ENCODE results near the gene SDK1.

The SDK1 gene

GRCh38 chr7:3710531-3710930 lies 409.5 kb downstream of the SDK1 start:
- no peak overlapping the region for H2AFZ ChIP-seq (ENCODE audit: low read depth, low read length)
- H3K36me3 ChIP-seq (ENCODE audit: insufficient read depth, low read length), result no peaks in the 10 kb centered on the region
- ATAC-seq (ENCODE audit: insufficient read depth, low read depth) (no peak), DNase-seq (no peak)
- no peak overlapping the region for H3K4me3 ChIP-seq (ENCODE audit: low read depth in 1 of 2, low read length in 2 of 2)
- H3K27ac ChIP-seq (ENCODE audit: low read length), result no peak overlapping the region
- no peaks in the 10 kb centered on the region for H3K79me2 ChIP-seq (ENCODE audit: insufficient read depth, low read length)
- no peak for TF ChIP-seq CTCF (IDR thresholded peaks at IDR 0.05; ENCODE audit: borderline replicate concordance, extremely low read depth, low read length, poor library complexity, severe bottlenecking)
- no peak for TF ChIP-seq EZH2 (IDR thresholded peaks at IDR 0.05; ENCODE audit: borderline replicate concordance, low read depth, low read length, severe bottlenecking)
- H3K9me3 ChIP-seq (ENCODE audit: insufficient read depth, low read length, severe bottlenecking), result no peaks in the 10 kb centered on the region
- no peak overlapping the region for H3K4me2 ChIP-seq (ENCODE audit: insufficient read depth, low read length)
- peaks cover 20% of the 10 kb centered on the region for H3K27me3 ChIP-seq (ENCODE audit: insufficient read depth, low read length, poor library complexity)
- no peak overlapping the region for H3K9ac ChIP-seq (ENCODE audit: low read depth, low read length)
- H3K4me1 ChIP-seq (ENCODE audit: insufficient read depth, low read length), result no peaks in the 10 kb centered on the region
- H4K20me1 ChIP-seq (ENCODE audit: insufficient read depth, low read length), result no peaks in the 10 kb centered on the region; the same call in 1 of the 2 replicates

- Histone ChIP-seq H3K4me1 (ENCODE audit: insufficient read depth, low read length) (no peaks in the 10 kb centered on the region), H3K27me3 (ENCODE audit: insufficient read depth, low read length, poor library complexity) (peaks cover 20% of the 10 kb centered on the region), H3K4me3 (ENCODE audit: low read depth in 1 of 2, low read length in 2 of 2) (no peak overlapping the region), H3K4me2 (ENCODE audit: insufficient read depth, low read length) (no peak overlapping the region), H2AFZ (ENCODE audit: low read depth, low read length) (no peak overlapping the region), H3K79me2 (ENCODE audit: insufficient read depth, low read length) (no peaks in the 10 kb centered on the region), H3K36me3 (ENCODE audit: insufficient read depth, low read length) (no peaks in the 10 kb centered on the region), H3K27ac (ENCODE audit: low read length) (no peak overlapping the region), H3K9me3 (ENCODE audit: insufficient read depth, low read length, severe bottlenecking) (no peaks in the 10 kb centered on the region), H4K20me1 (ENCODE audit: insufficient read depth, low read length) (no peaks in the 10 kb centered on the region; the same call in 1 of the 2 replicates), H3K9ac (ENCODE audit: low read depth, low read length) (no peak overlapping the region)
- ATAC-seq (ENCODE audit: insufficient read depth, low read depth) (no peak), DNase-seq (no peak)
- TF ChIP-seq EZH2 (IDR thresholded peaks at IDR 0.05; ENCODE audit: borderline replicate concordance, low read depth, low read length, severe bottlenecking) (no peak), CTCF (IDR thresholded peaks at IDR 0.05; ENCODE audit: borderline replicate concordance, extremely low read depth, low read length, poor library complexity, severe bottlenecking) (no peak)
Observed at GRCh38 chr7:3712841-3713240, 411.8 kb downstream of the SDK1 start.

GRCh38 chr7:3721422-3721821 lies 420.4 kb downstream of the SDK1 start:
- no peak overlapping the region for H3K9ac ChIP-seq (ENCODE audit: low read depth, low read length)
- no peak overlapping the region for H3K27ac ChIP-seq (ENCODE audit: low read length)
- DNase-seq, result no peak
- no peaks in the 10 kb centered on the region for H4K20me1 ChIP-seq (ENCODE audit: insufficient read depth, low read length)
- no peak for TF ChIP-seq CTCF (IDR thresholded peaks at IDR 0.05; ENCODE audit: borderline replicate concordance, extremely low read depth, low read length, poor library complexity, severe bottlenecking)
- no peak for TF ChIP-seq EZH2 (IDR thresholded peaks at IDR 0.05; ENCODE audit: borderline replicate concordance, low read depth, low read length, severe bottlenecking)
- H3K9me3 ChIP-seq (ENCODE audit: insufficient read depth, low read length, severe bottlenecking), result no peaks in the 10 kb centered on the region
- no peak overlapping the region for H3K4me3 ChIP-seq (ENCODE audit: low read depth in 1 of 2, low read length in 2 of 2)
- H2AFZ ChIP-seq (ENCODE audit: low read depth, low read length), result no peak overlapping the region
- no peaks in the 10 kb centered on the region for H3K36me3 ChIP-seq (ENCODE audit: insufficient read depth, low read length)
- no peak overlapping the region for H3K4me2 ChIP-seq (ENCODE audit: insufficient read depth, low read length)
- no peaks in the 10 kb centered on the region for H3K79me2 ChIP-seq (ENCODE audit: insufficient read depth, low read length)
- no peak for ATAC-seq (ENCODE audit: insufficient read depth, low read depth)
- no peaks in the 10 kb centered on the region for H3K4me1 ChIP-seq (ENCODE audit: insufficient read depth, low read length)
- peaks cover 3% of the 10 kb centered on the region for H3K27me3 ChIP-seq (ENCODE audit: insufficient read depth, low read length, poor library complexity)

- no peaks in the 10 kb centered on the region for H3K79me2 ChIP-seq (ENCODE audit: insufficient read depth, low read length)
- ATAC-seq (ENCODE audit: insufficient read depth, low read depth), result no peak
Observed at GRCh38 chr7:3722396-3722922, 421.4 kb downstream of the SDK1 start.

More at GRCh38 chr7:3722396-3722922, 421.4 kb downstream of the SDK1 start:
- Histone ChIP-seq H3K9me3 (ENCODE audit: insufficient read depth, low read length, severe bottlenecking) (no peaks in the 10 kb centered on the region), H3K4me1 (ENCODE audit: insufficient read depth, low read length) (no peaks in the 10 kb centered on the region), H4K20me1 (ENCODE audit: insufficient read depth, low read length) (no peaks in the 10 kb centered on the region), H3K36me3 (ENCODE audit: insufficient read depth, low read length) (no peaks in the 10 kb centered on the region), H3K9ac (ENCODE audit: low read depth, low read length) (no peak overlapping the region), H3K4me3 (ENCODE audit: low read depth in 1 of 2, low read length in 2 of 2) (no peak overlapping the region), H3K27me3 (ENCODE audit: insufficient read depth, low read length, poor library complexity) (peaks cover 5% of the 10 kb centered on the region), H2AFZ (ENCODE audit: low read depth, low read length) (no peak overlapping the region), H3K27ac (ENCODE audit: low read length) (no peak overlapping the region), H3K4me2 (ENCODE audit: insufficient read depth, low read length) (no peak overlapping the region)
- no peak for DNase-seq
- TF ChIP-seq EZH2 (IDR thresholded peaks at IDR 0.05; ENCODE audit: borderline replicate concordance, low read depth, low read length, severe bottlenecking) (no peak), CTCF (IDR thresholded peaks at IDR 0.05; ENCODE audit: borderline replicate concordance, extremely low read depth, low read length, poor library complexity, severe bottlenecking) (peak; percentile 6)
